GM19468 (cell line): ENCODE results near the gene OSBP2.

Experiments
- ATAC-seq: cut with Tn5 transposase; IDR thresholded peaks from one replicate; pipeline ENCODE4 v1.9.1; 2021; ENCODE audit warnings: mild to moderate bottlenecking, moderate library complexity, moderate number of reproducible peaks; ENCODE audit not compliant: unreplicated experiment; ENCODE audit errors: extremely low read depth

The OSBP2 gene

GRCh38 chr22:30829901-30830550 lies 135.4 kb downstream of the OSBP2 start:
- no peak for ATAC-seq

- ATAC-seq = no peak
Measured at GRCh38 chr22:30830907-30831306, 136.2 kb downstream of the OSBP2 start.

- no peak for ATAC-seq
Measured at GRCh38 chr22:30832407-30832987, 137.8 kb downstream of the OSBP2 start.

GRCh38 chr22:30833322-30833721 lies 138.6 kb downstream of the OSBP2 start:
- no peak for ATAC-seq

GRCh38 chr22:30837531-30837930 lies 142.9 kb downstream of the OSBP2 start:
- no peak for ATAC-seq

GRCh38 chr22:30838111-30838510 lies 143.4 kb downstream of the OSBP2 start:
- no peak for ATAC-seq

- no peak for ATAC-seq
Measured at GRCh38 chr22:30841273-30841672, 146.6 kb downstream of the OSBP2 start.

- ATAC-seq = no peak
Measured at GRCh38 chr22:30843245-30843644, 148.6 kb downstream of the OSBP2 start.

- no peak for ATAC-seq
Measured at GRCh38 chr22:30847583-30847982, 152.9 kb downstream of the OSBP2 start.

- ATAC-seq = no peak
Measured at GRCh38 chr22:30855266-30855665, 160.6 kb downstream of the OSBP2 start.

GRCh38 chr22:30855677-30856518 lies 161.2 kb downstream of the OSBP2 start:
- no peak for ATAC-seq

- no peak for ATAC-seq
Measured at GRCh38 chr22:30856741-30857502, 162.2 kb downstream of the OSBP2 start.

GRCh38 chr22:30857791-30858190 lies 163.1 kb downstream of the OSBP2 start:
- no peak for ATAC-seq

GRCh38 chr22:30858976-30859713 lies 164.5 kb downstream of the OSBP2 start:
- no peak for ATAC-seq

- ATAC-seq = no peak
Measured at GRCh38 chr22:30859714-30860095, 165.0 kb downstream of the OSBP2 start.

- ATAC-seq = no peak
Measured at GRCh38 chr22:30860176-30861105, 165.8 kb downstream of the OSBP2 start.

GRCh38 chr22:30861131-30861530 lies 166.5 kb downstream of the OSBP2 start:
- ATAC-seq = no peak

- no peak for ATAC-seq
Measured at GRCh38 chr22:30861688-30862552, 167.2 kb downstream of the OSBP2 start.
